ENCODE measurements around the gene EFHC1. TPM values are rescaled to one million over a fixed set of nuclear protein-coding genes. Genes with fewer than 3 reads are reported as not detected.

Gene EFHC1
- total RNA-seq, 1 experiment from 2014 or later, result 15.5 TPM

- TF ChIP-seq ATF1 (CRISPR knock-in tag; IDR thresholded peaks at IDR 0.05), result no peak
- no peak for TF ChIP-seq NR3C1 (CRISPR knock-in tag; conservative IDR thresholded peaks at IDR 0.05; ENCODE audit: low read depth)
- no peak for TF ChIP-seq RORB (CRISPR knock-in tag; IDR thresholded peaks at IDR 0.05)
Observed at GRCh38 chr6:52566201-52566600, 146.1 kb downstream of the EFHC1 start (continued).

- Mint-ChIP-seq H3K27ac (no peak overlapping the region), H3K4me1 (peaks cover 61% of the 10 kb centered on the region), H3K36me3 (no peaks in the 10 kb centered on the region), H3K9me3 (no peaks in the 10 kb centered on the region), H3K4me3 (no peak overlapping the region), H3K27me3 (ENCODE audit: low read depth) (no peaks in the 10 kb centered on the region)
- TF ChIP-seq NR2C2 (CRISPR knock-in tag; IDR thresholded peaks at IDR 0.05) (no peak), ZNF416 (CRISPR knock-in tag; IDR thresholded peaks at IDR 0.05) (no peak), ZSCAN18 (CRISPR knock-in tag; IDR thresholded peaks at IDR 0.05) (no peak), NFATC4 (CRISPR knock-in tag; IDR thresholded peaks at IDR 0.05) (no peak), ZBTB21 (CRISPR knock-in tag; IDR thresholded peaks at IDR 0.05; ENCODE audit: borderline replicate concordance) (no peak), ARID4B (CRISPR knock-in tag; IDR thresholded peaks at IDR 0.05; ENCODE audit: borderline replicate concordance) (no peak), E2F4 (CRISPR knock-in tag; IDR thresholded peaks at IDR 0.05; ENCODE audit: borderline replicate concordance, low read depth) (no peak), TEAD4 (CRISPR knock-in tag; IDR thresholded peaks at IDR 0.05) (no peak)
- ATAC-seq, result no peak
- ChIA-PET CTCF (interaction anchor here (0.8 to 1.6 kb wide), 4 partner anchors 9 to 31 kb away, joined by 3 to 8 read pairs (median 4); partner anchors contain the start of gene TRAM2), POLR2A (interaction anchor here (0.6 kb wide), 1 partner anchor 12 kb away, joined by 3 read pairs; no protein-coding TSS in a partner anchor)
- DNase-seq (ENCODE audit: low spot score), result no peak
Observed at GRCh38 chr6:52566853-52567279, 146.7 kb downstream of the EFHC1 start.

- no peak; the same call in 1 of the 2 replicates for ATAC-seq
- Mint-ChIP-seq H3K27ac (peak overlapping the region; percentile 35; the same call in 1 of the 2 replicates), H3K36me3 (no peaks in the 10 kb centered on the region), H3K4me1 (peaks cover 73% of the 10 kb centered on the region), H3K27me3 (ENCODE audit: low read depth) (no peaks in the 10 kb centered on the region), H3K9me3 (no peaks in the 10 kb centered on the region), H3K4me3 (no peak overlapping the region)
- DNase-seq (ENCODE audit: low spot score), result no peak
- ChIA-PET CTCF (no interaction called here), POLR2A (no interaction called here)
- TF ChIP-seq EMX1 (CRISPR knock-in tag; IDR thresholded peaks at IDR 0.05) (no peak), TCF7 (CRISPR knock-in tag; IDR thresholded peaks at IDR 0.05; ENCODE audit: low read depth) (no peak), ZNF138 (CRISPR knock-in tag; conservative IDR thresholded peaks at IDR 0.05) (no peak), OVOL2 (CRISPR knock-in tag; IDR thresholded peaks at IDR 0.05; ENCODE audit: borderline replicate concordance) (no peak), ARID4B (CRISPR knock-in tag; IDR thresholded peaks at IDR 0.05; ENCODE audit: borderline replicate concordance) (no peak), SP1 (CRISPR knock-in tag; conservative IDR thresholded peaks at IDR 0.05) (no peak), ZNF532 (CRISPR knock-in tag; IDR thresholded peaks at IDR 0.05; ENCODE audit: borderline replicate concordance) (no peak)
Observed at GRCh38 chr6:52568320-52568719, 148.2 kb downstream of the EFHC1 start.

All from WTC11 (cell line).